Neural progenitor cell (in vitro differentiated cells): ENCODE data around the gene CAPZB. TPM values are rescaled to one million over a fixed set of nuclear protein-coding genes. Genes with fewer than 3 reads are reported as not detected.

Experiments used
- DNase-seq: peaks from one replicate; pipeline ENCODE4 v3.0.0-alpha.2; 2016; ENCODE audit warnings: low spot score
- H2AFZ ChIP-seq: fragments of 200-600 bp; sonication (generic); replicated peaks from 2 replicates; pipeline ENCODE4 v1.6.1; 2016; ENCODE audit warnings: antibody characterized with exemption
- H3F3A ChIP-seq: fragments of 200-600 bp; sonication (generic); 2 replicates; pipeline ENCODE4 v1.6.1; 2016; ENCODE audit warnings: antibody characterized with exemption, low read depth
- H3K27ac ChIP-seq: fragments of 200-600 bp; sonication (generic); 2 replicates; pipeline ENCODE4 v1.5.1; 2016; ENCODE audit warnings: mild to moderate bottlenecking
- H3K27me3 ChIP-seq: fragments of 200-600 bp; sonication (generic); 2 replicates; pipeline ENCODE4 v1.6.1; 2016; ENCODE audit warnings: mild to moderate bottlenecking, moderate library complexity
- H3K36me3 ChIP-seq: fragments of 200-600 bp; sonication (generic); 2 replicates; pipeline ENCODE4 v1.5.1; 2016
- H3K4me1 ChIP-seq: fragments of 200-600 bp; sonication (generic); 2 replicates; pipeline ENCODE4 v1.6.1; 2016; ENCODE audit warnings: mixed run types
- H3K4me2 ChIP-seq: fragments of 200-600 bp; sonication (generic); 2 replicates; pipeline ENCODE4 v1.6.1; 2016
- H3K4me3 ChIP-seq: fragments of 200-600 bp; sonication (generic); 2 replicates; pipeline ENCODE4 v1.5.1; 2016
- H3K79me2 ChIP-seq: fragments of 200-600 bp; sonication (generic); 2 replicates; pipeline ENCODE4 v1.6.1; 2016; ENCODE audit warnings: low read depth
- H3K9ac ChIP-seq: fragments of 200-600 bp; sonication (generic); 2 replicates; pipeline ENCODE4 v1.6.1; 2016
- H3K9me3 ChIP-seq: fragments of 200-600 bp; sonication (generic); 2 replicates; pipeline ENCODE4 v1.5.1; 2016; ENCODE audit warnings: low read depth
- H4K20me1 ChIP-seq: fragments of 200-600 bp; sonication (generic); 2 replicates; pipeline ENCODE4 v1.6.1; 2016; ENCODE audit warnings: low read depth
- H3K27ac Mint-ChIP-seq: 3 replicates; pipeline ENCODE4 v1.8.0; 2021; ENCODE audit warnings: mixed read lengths
- H3K27me3 Mint-ChIP-seq: 2 replicates; pipeline ENCODE4 v1.8.0; 2022; ENCODE audit warnings: low read depth, mild to moderate bottlenecking, inconsistent platforms, moderate library complexity, mixed read lengths; ENCODE audit not compliant: insufficient read depth
- H3K36me3 Mint-ChIP-seq: 3 replicates; pipeline ENCODE4 v1.8.0; 2021; ENCODE audit warnings: mixed read lengths
- H3K4me1 Mint-ChIP-seq: 3 replicates; pipeline ENCODE4 v1.8.0; 2021; ENCODE audit warnings: mixed read lengths
- H3K4me3 Mint-ChIP-seq: 3 replicates; pipeline ENCODE4 v1.8.0; 2021; ENCODE audit warnings: mild to moderate bottlenecking, moderate library complexity, mixed read lengths
- H3K9me3 Mint-ChIP-seq: 3 replicates; pipeline ENCODE4 v1.8.0; 2020; ENCODE audit warnings: mixed read lengths
- CTCF ChIP-seq: fragments of 200-600 bp; sonication (generic); IDR thresholded peaks from 2 replicates; pipeline ENCODE4 v1.5.1; 2017; ENCODE audit warnings: antibody characterized with exemption, mild to moderate bottlenecking
- EZH2 ChIP-seq: fragments of 200-600 bp; sonication (generic); IDR thresholded peaks from 2 replicates; pipeline ENCODE4 v1.6.1; 2017; ENCODE audit warnings: antibody characterized with exemption, mild to moderate bottlenecking, moderate library complexity
- EZH2phosphoT487 ChIP-seq: fragments of 200-600 bp; sonication (generic); IDR thresholded peaks from 2 replicates; pipeline ENCODE4 v1.6.1; 2017; ENCODE audit warnings: antibody characterized with exemption
- total RNA-seq: library from RNA; depleted of rRNA; stranded (reverse); fragments of >200 nt; gene quantifications from 2 replicates; pipeline ENCODE4 v1.2.3, GENCODE V29; 2015; ENCODE audit warnings: low replicate concordance

CAPZB gene
- total RNA-seq, 1 donor from 2014 or later: 134 TPM

- no peaks in the 10 kb centered on the region for H3K9me3 ChIP-seq
- H3K27ac Mint-ChIP-seq: peak overlapping the region; percentile 59
- peaks cover 4% of the 10 kb centered on the region for H3K27me3 Mint-ChIP-seq
- no peak overlapping the region for H3K27ac ChIP-seq
- peaks cover 95% of the 10 kb centered on the region for H3K79me2 ChIP-seq
- peaks cover 8% of the 10 kb centered on the region for H3F3A ChIP-seq
- peaks cover 12% of the 10 kb centered on the region for H3K36me3 Mint-ChIP-seq
- no peak overlapping the region for H3K4me3 Mint-ChIP-seq
- no peak overlapping the region for H3K9ac ChIP-seq
- no peaks in the 10 kb centered on the region for H3K27me3 ChIP-seq
- no peak overlapping the region for H3K4me2 ChIP-seq
- H4K20me1 ChIP-seq: peaks cover 92% of the 10 kb centered on the region
- H3K4me3 ChIP-seq: no peak overlapping the region
- no peak for DNase-seq
- no peak overlapping the region for H2AFZ ChIP-seq
- TF ChIP-seq EZH2phosphoT487: no peak
- no peak for TF ChIP-seq EZH2
- no peak for TF ChIP-seq CTCF
- no peaks in the 10 kb centered on the region for H3K36me3 ChIP-seq
- H3K4me1 ChIP-seq: peaks cover 53% of the 10 kb centered on the region
- H3K9me3 Mint-ChIP-seq: no peaks in the 10 kb centered on the region
- H3K4me1 Mint-ChIP-seq: peaks cover 60% of the 10 kb centered on the region
Observed at GRCh38 chr1:19464696-19465095, 20.6 kb downstream of the CAPZB start.

GRCh38 chr1:19463504-19463803 lies 21.9 kb downstream of the CAPZB start:
- Histone ChIP-seq H3K27me3 (no peaks in the 10 kb centered on the region), H2AFZ (no peak overlapping the region), H3F3A (peaks cover 20% of the 10 kb centered on the region), H3K79me2 (peaks cover 95% of the 10 kb centered on the region), H3K4me2 (peak overlapping the region; percentile 7), H3K4me1 (peaks cover 59% of the 10 kb centered on the region), H3K9me3 (no peaks in the 10 kb centered on the region), H3K36me3 (no peaks in the 10 kb centered on the region), H3K27ac (no peak overlapping the region), H3K9ac (no peak overlapping the region), H4K20me1 (peaks cover 92% of the 10 kb centered on the region), H3K4me3 (no peak overlapping the region)
- H3K27ac Mint-ChIP-seq: no peak overlapping the region
- peaks cover 58% of the 10 kb centered on the region for H3K4me1 Mint-ChIP-seq
- no peak for TF ChIP-seq CTCF
- no peak for TF ChIP-seq EZH2phosphoT487
- TF ChIP-seq EZH2: no peak
- no peak overlapping the region for H3K4me3 Mint-ChIP-seq
- H3K27me3 Mint-ChIP-seq: peaks cover 5% of the 10 kb centered on the region
- DNase-seq: no peak
- H3K36me3 Mint-ChIP-seq: peaks cover 12% of the 10 kb centered on the region
- H3K9me3 Mint-ChIP-seq: no peaks in the 10 kb centered on the region

- Histone ChIP-seq H3K27ac (no peak overlapping the region), H3K4me2 (peak overlapping the region; percentile 7), H3K9me3 (no peaks in the 10 kb centered on the region), H3K4me3 (no peak overlapping the region), H3K36me3 (no peaks in the 10 kb centered on the region), H2AFZ (no peak overlapping the region), H3K4me1 (peaks cover 59% of the 10 kb centered on the region), H3K79me2 (peaks cover 95% of the 10 kb centered on the region), H3F3A (peaks cover 23% of the 10 kb centered on the region), H4K20me1 (peaks cover 90% of the 10 kb centered on the region), H3K27me3 (no peaks in the 10 kb centered on the region), H3K9ac (no peak overlapping the region)
- no peak overlapping the region for H3K4me3 Mint-ChIP-seq
- peaks cover 12% of the 10 kb centered on the region for H3K36me3 Mint-ChIP-seq
- TF ChIP-seq EZH2 (no peak), EZH2phosphoT487 (no peak), CTCF (no peak)
- no peaks in the 10 kb centered on the region for H3K9me3 Mint-ChIP-seq
- peaks cover 56% of the 10 kb centered on the region for H3K4me1 Mint-ChIP-seq
- no peak overlapping the region for H3K27ac Mint-ChIP-seq
- DNase-seq: no peak
- H3K27me3 Mint-ChIP-seq: peaks cover 6% of the 10 kb centered on the region
Observed at GRCh38 chr1:19462781-19463503, 22.4 kb downstream of the CAPZB start.
